ENCODE data around the gene RPS6KA5. TPM values are rescaled to one million over a fixed set of nuclear protein-coding genes. Genes with fewer than 3 reads are reported as not detected.
"Not testable (repeated sequence)": the region's sequence is repeated elsewhere in the genome, so short reads cannot be mapped to it uniquely, and the experiment has no call there.

The RPS6KA5 gene
- total RNA-seq, 1 experiment from 2014 or later, result 3.8 TPM

GRCh38 chr14:91035855-91036254 is 24.6 kb downstream of the RPS6KA5 start:
- no peak overlapping the region for H3K18ac ChIP-seq (ENCODE audit: insufficient read length, low read depth, low read length)
- no peak overlapping the region for H2AK5ac ChIP-seq (ENCODE audit: insufficient read length, low read length)
- Mint-ChIP-seq H3K4me3 (no peak overlapping the region), H3K9me3 (peaks cover 0 to 3% of the 10 kb centered on the region in 2 experiments; a peak in 1 of 5 replicates), H3K27ac (no peak overlapping the region), H3K36me3 (ENCODE audit: insufficient read depth in 1 of 3, low read depth in 3 of 3) (peaks cover 0 to 6% (median 3%) of the 10 kb centered on the region in 3 experiments; a peak in 2 of 7 replicates), H3K4me1 (peaks cover 4 to 11% of the 10 kb centered on the region in 2 experiments; a peak in 3 of 4 replicates), H3K27me3 (ENCODE audit: low read depth) (no peaks in the 10 kb centered on the region; the same call in 1 of the 2 replicates)
- H4K5ac ChIP-seq (ENCODE audit: insufficient read length, low read depth, low read length), result no peak overlapping the region
- H3K9me3 ChIP-seq (ENCODE audit: control insufficient read depth, low read depth, low read length), result no peaks in the 10 kb centered on the region
- no peak overlapping the region for H3T11ph ChIP-seq (ENCODE audit: low read length)
- no peaks in the 10 kb centered on the region for H3K27me3 ChIP-seq (ENCODE audit: insufficient read depth, low read length)
- TF ChIP-seq, protein P1, sequence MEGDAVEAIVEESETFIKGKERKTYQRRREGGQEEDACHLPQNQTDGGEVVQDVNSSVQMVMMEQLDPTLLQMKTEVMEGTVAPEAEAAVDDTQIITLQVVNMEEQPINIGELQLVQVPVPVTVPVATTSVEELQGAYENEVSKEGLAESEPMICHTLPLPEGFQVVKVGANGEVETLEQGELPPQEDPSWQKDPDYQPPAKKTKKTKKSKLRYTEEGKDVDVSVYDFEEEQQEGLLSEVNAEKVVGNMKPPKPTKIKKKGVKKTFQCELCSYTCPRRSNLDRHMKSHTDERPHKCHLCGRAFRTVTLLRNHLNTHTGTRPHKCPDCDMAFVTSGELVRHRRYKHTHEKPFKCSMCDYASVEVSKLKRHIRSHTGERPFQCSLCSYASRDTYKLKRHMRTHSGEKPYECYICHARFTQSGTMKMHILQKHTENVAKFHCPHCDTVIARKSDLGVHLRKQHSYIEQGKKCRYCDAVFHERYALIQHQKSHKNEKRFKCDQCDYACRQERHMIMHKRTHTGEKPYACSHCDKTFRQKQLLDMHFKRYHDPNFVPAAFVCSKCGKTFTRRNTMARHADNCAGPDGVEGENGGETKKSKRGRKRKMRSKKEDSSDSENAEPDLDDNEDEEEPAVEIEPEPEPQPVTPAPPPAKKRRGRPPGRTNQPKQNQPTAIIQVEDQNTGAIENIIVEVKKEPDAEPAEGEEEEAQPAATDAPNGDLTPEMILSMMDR (conservative IDR thresholded peaks at IDR 0.05), result no peak
- no peak overlapping the region for H2BK12ac ChIP-seq (ENCODE audit: insufficient read length, low read depth, low read length)
- no peak overlapping the region for H2AFZ ChIP-seq (ENCODE audit: low read length)
- H4K20me1 ChIP-seq (ENCODE audit: control insufficient read depth, insufficient read depth, insufficient read length), result no peaks in the 10 kb centered on the region
- no peaks in the 10 kb centered on the region for H3K79me2 ChIP-seq (ENCODE audit: insufficient read depth, low read length)
- no peak overlapping the region for H2BK5ac ChIP-seq (ENCODE audit: insufficient read length, low read length)
- no peak overlapping the region for H3K4me2 ChIP-seq (ENCODE audit: insufficient read depth, insufficient read length, low read length)
- H3K14ac ChIP-seq (ENCODE audit: insufficient read depth, low read length), result no peak overlapping the region
- no peaks in the 10 kb centered on the region for H3K79me1 ChIP-seq (ENCODE audit: insufficient read depth, low read depth, low read length, poor library complexity, severe bottlenecking)
- no peak overlapping the region for H4K91ac ChIP-seq (ENCODE audit: insufficient read length, low read depth, low read length)
- H4K8ac ChIP-seq (replicated peaks; ENCODE audit: insufficient read length, low read depth, low read length), result no peak overlapping the region
- H2BK20ac ChIP-seq (ENCODE audit: low read depth, low read length, poor library complexity, severe bottlenecking), result no peak overlapping the region
- no CpG with 5 or more reads among the region's 1 CpG for WGBS (ENCODE audit: extremely low coverage, insufficient read length, low lambda C conversion rate)
- no peak overlapping the region for H3K27ac ChIP-seq (ENCODE audit: insufficient read length, low read depth, low read length)
- no peak overlapping the region for H2BK120ac ChIP-seq (ENCODE audit: low read depth, low read length, poor library complexity, severe bottlenecking)
- H2BK15ac ChIP-seq (ENCODE audit: low read depth, low read length), result no peak overlapping the region
- no peak for DNase-seq
- no peak overlapping the region for H3K9ac ChIP-seq (ENCODE audit: extremely low read depth, insufficient read length, low read length)
- H3K4me1 ChIP-seq (ENCODE audit: insufficient read depth, low read length), result no peaks in the 10 kb centered on the region
- H3K56ac ChIP-seq (ENCODE audit: insufficient read length, low read depth, low read length), result no peak overlapping the region
- no peak overlapping the region for H3K4ac ChIP-seq (ENCODE audit: low read depth, low read length)
- H3K23me2 ChIP-seq (ENCODE audit: insufficient read length, low read depth, low read length, poor library complexity, severe bottlenecking), result no peaks in the 10 kb centered on the region
- H3K23ac ChIP-seq (ENCODE audit: insufficient read length, low read depth, low read length), result no peak overlapping the region

DNA sequence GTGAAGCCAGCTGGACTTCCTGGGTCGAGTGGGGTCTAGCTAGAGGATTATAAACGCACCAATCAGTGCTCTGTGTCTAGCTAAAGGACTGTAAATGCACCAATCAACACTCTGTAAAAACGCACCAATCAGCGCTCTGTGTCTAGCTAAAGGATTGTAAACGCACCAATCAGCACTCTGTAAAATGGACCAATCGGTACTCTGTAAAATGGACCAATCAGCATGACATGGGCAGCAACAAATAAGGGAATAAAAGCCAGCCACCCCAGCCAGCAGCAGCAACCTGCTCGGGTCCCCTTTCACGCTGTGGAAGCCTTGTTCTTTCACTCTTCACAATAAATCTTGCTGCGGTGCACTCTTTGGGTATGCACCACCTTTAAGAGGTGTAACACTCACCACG is 26.1 kb downstream of the RPS6KA5 start:
- not testable (repeated sequence) for H3K36me3 Mint-ChIP-seq (ENCODE audit: insufficient read depth in 1 of 3, low read depth in 3 of 3); H3K9me3 ChIP-seq (ENCODE audit: control insufficient read depth, low read depth, low read length); H4K91ac ChIP-seq (ENCODE audit: insufficient read length, low read depth, low read length); H3K4me2 ChIP-seq (ENCODE audit: insufficient read depth, insufficient read length, low read length); H2AK5ac ChIP-seq (ENCODE audit: insufficient read length, low read length); H3K4me3 Mint-ChIP-seq; H3K4ac ChIP-seq (ENCODE audit: low read depth, low read length); H3T11ph ChIP-seq (ENCODE audit: low read length); H2BK12ac ChIP-seq (ENCODE audit: insufficient read length, low read depth, low read length); H3K9ac ChIP-seq (ENCODE audit: extremely low read depth, insufficient read length, low read length); H3K79me1 ChIP-seq (ENCODE audit: insufficient read depth, low read depth, low read length, poor library complexity, severe bottlenecking); H2AFZ ChIP-seq (ENCODE audit: low read length); H3K18ac ChIP-seq (ENCODE audit: insufficient read length, low read depth, low read length); H3K79me2 ChIP-seq (ENCODE audit: insufficient read depth, low read length); H3K56ac ChIP-seq (ENCODE audit: insufficient read length, low read depth, low read length); H3K27ac Mint-ChIP-seq; H3K14ac ChIP-seq (ENCODE audit: insufficient read depth, low read length); H3K27ac ChIP-seq (ENCODE audit: insufficient read length, low read depth, low read length); H3K9me3 Mint-ChIP-seq; H4K8ac ChIP-seq (replicated peaks; ENCODE audit: insufficient read length, low read depth, low read length); H4K20me1 ChIP-seq (ENCODE audit: control insufficient read depth, insufficient read depth, insufficient read length); H3K23ac ChIP-seq (ENCODE audit: insufficient read length, low read depth, low read length); H3K27me3 Mint-ChIP-seq (ENCODE audit: low read depth); H4K5ac ChIP-seq (ENCODE audit: insufficient read length, low read depth, low read length); DNase-seq; H2BK15ac ChIP-seq (ENCODE audit: low read depth, low read length); H2BK120ac ChIP-seq (ENCODE audit: low read depth, low read length, poor library complexity, severe bottlenecking); H2BK20ac ChIP-seq (ENCODE audit: low read depth, low read length, poor library complexity, severe bottlenecking); H3K4me1 ChIP-seq (ENCODE audit: insufficient read depth, low read length); H2BK5ac ChIP-seq (ENCODE audit: insufficient read length, low read length); H3K27me3 ChIP-seq (ENCODE audit: insufficient read depth, low read length); H3K23me2 ChIP-seq (ENCODE audit: insufficient read length, low read depth, low read length, poor library complexity, severe bottlenecking)
- no CpG with 5 or more reads among the region's 10 CpGs for WGBS (ENCODE audit: extremely low coverage, insufficient read length, low lambda C conversion rate)
- peaks cover 11 to 23% of the 10 kb centered on the region in 2 experiments for H3K4me1 Mint-ChIP-seq
